GM21529 (cell line): ENCODE data around the gene CACHD1.

Experiments used
- ATAC-seq: cut with Tn5 transposase; IDR thresholded peaks from one replicate; pipeline ENCODE4 v1.9.1; 2021; ENCODE audit not compliant: unreplicated experiment

CACHD1 gene

GRCh38 chr1:64519901-64520300 is 50.0 kb downstream of the CACHD1 start:
- ATAC-seq = no peak

GRCh38 chr1:64522740-64523139 is 52.8 kb downstream of the CACHD1 start:
- ATAC-seq = no peak

- ATAC-seq = no peak
Observed at GRCh38 chr1:64523413-64524337, 53.7 kb downstream of the CACHD1 start.

- ATAC-seq = no peak
Observed at GRCh38 chr1:64524614-64525013, 54.7 kb downstream of the CACHD1 start.

GRCh38 chr1:64525116-64525686 is 55.3 kb downstream of the CACHD1 start:
- ATAC-seq = no peak

GRCh38 chr1:64526312-64526711 is 56.4 kb downstream of the CACHD1 start:
- ATAC-seq = no peak

GRCh38 chr1:64527165-64527564 is 57.2 kb downstream of the CACHD1 start:
- ATAC-seq = no peak

GRCh38 chr1:64527786-64528185 is 57.9 kb downstream of the CACHD1 start:
- ATAC-seq = no peak

GRCh38 chr1:64530969-64531692 is 61.2 kb downstream of the CACHD1 start:
- ATAC-seq = no peak

GRCh38 chr1:64532646-64533045 is 62.7 kb downstream of the CACHD1 start:
- ATAC-seq = no peak

GRCh38 chr1:64535938-64536835 is 66.3 kb downstream of the CACHD1 start:
- ATAC-seq = no peak

GRCh38 chr1:64536836-64537490 is 67.0 kb downstream of the CACHD1 start:
- ATAC-seq = no peak

- no peak for ATAC-seq
Observed at GRCh38 chr1:64537942-64538341, 68.0 kb downstream of the CACHD1 start.

GRCh38 chr1:64538389-64538788 is 68.5 kb downstream of the CACHD1 start:
- ATAC-seq = no peak

- no peak for ATAC-seq
Observed at GRCh38 chr1:64539289-64539688, 69.4 kb downstream of the CACHD1 start.

- ATAC-seq = no peak
Observed at GRCh38 chr1:64539781-64540218, 69.9 kb downstream of the CACHD1 start.

GRCh38 chr1:64540265-64540791 is 70.4 kb downstream of the CACHD1 start:
- no peak for ATAC-seq

- ATAC-seq = no peak
Observed at GRCh38 chr1:64542118-64542517, 72.2 kb downstream of the CACHD1 start.

- ATAC-seq = no peak
Observed at GRCh38 chr1:64543831-64544230, 73.9 kb downstream of the CACHD1 start.
